ENCODE data around the gene ITGB2.

The ITGB2 gene

DNA sequence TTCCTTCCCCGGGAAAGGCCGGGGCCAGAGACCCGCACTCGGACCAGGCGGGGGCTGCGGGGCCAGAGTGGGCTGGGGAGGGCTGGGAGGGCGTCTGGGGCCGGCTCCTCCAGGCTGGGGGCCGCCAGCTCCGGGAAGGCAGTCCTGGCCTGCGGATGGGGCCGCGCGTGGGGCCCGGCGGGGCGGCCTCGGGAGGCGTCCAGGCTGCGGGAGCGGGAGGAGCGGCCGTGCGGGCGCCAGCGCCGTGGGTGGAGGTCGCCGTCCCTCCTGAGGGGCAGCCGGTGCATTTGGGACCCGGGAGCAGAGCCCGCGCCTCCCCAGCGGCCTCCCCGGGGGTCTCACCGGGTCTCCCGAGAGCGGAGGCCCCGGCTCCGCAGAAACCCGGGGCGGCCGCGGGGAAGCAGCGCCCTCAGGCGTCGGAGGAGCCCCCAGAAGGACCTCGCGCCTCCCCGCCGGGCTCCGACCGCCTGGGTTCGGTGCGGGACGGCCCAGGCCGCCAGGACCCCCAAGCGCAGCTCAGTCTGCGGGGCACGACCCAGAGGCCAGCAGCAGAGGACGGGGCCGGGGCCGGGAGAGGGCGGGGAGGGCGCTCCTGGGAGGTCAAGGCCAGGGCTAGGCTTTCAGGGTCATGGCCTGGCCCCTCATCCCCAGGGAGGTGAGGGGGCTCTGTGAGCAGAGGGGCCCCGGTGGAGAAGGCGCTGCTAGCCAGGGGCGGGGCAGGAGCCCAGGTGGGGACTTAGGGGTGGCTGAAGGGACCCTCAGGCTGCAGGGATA lies 11.9 kb upstream of the ITGB2 start:
- TF ChIP-seq, protein P1, sequence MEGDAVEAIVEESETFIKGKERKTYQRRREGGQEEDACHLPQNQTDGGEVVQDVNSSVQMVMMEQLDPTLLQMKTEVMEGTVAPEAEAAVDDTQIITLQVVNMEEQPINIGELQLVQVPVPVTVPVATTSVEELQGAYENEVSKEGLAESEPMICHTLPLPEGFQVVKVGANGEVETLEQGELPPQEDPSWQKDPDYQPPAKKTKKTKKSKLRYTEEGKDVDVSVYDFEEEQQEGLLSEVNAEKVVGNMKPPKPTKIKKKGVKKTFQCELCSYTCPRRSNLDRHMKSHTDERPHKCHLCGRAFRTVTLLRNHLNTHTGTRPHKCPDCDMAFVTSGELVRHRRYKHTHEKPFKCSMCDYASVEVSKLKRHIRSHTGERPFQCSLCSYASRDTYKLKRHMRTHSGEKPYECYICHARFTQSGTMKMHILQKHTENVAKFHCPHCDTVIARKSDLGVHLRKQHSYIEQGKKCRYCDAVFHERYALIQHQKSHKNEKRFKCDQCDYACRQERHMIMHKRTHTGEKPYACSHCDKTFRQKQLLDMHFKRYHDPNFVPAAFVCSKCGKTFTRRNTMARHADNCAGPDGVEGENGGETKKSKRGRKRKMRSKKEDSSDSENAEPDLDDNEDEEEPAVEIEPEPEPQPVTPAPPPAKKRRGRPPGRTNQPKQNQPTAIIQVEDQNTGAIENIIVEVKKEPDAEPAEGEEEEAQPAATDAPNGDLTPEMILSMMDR (conservative IDR thresholded peaks at IDR 0.05; ENCODE audit: low read length) = peak; percentile 39
- DNase-seq (ENCODE audit: low read depth) = peak; percentile 46
- peak overlapping the region; percentile 46 for H3K4me3 ChIP-seq (ENCODE audit: low read length)

DNA sequence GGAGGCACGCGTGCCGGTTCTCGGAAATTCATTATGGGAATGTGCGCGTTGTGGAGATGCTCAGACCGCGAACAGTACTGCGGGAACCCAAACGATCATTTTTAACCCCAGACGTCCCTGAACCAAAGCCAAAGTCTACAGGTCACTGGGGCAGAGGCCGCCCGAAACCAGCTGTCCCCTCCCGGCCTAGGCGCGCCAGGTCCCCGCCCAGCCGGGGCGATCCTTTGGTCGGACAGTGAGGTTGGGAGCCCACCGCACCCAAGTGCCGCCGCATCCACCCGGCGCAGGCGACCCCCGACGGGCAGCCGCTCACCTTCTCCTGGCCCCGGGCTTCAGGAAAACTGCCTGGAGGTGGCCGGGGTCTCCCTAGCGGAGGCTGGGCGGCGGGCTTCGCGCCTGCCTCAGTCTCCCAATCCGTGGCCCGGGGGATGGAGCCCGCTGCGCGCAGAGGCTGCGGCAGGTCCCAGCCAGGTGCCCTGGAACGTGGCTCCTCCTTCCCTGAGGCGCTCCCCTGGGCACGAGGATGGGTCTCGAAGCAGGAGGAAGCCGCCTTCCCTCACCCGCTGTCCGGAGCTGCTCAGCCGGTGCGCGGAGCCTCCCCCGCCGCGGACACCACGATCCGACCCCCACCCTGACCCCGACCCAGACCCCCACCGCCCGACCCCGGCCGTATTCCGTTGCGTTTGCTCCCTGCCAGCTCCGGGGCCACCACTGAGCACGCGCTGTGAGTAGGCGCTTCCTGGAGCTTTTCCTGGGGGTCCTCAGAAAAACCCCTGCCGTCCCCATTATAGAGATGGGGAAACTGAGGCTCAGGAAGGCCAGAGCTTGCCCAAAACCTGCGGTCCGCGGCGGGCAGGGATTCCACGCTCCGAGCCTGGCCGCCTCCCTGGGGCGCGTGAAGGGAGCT lies 11.1 kb upstream of the ITGB2 start:
- DNase-seq (ENCODE audit: low read depth) = no peak
- peak overlapping the region; percentile 46 for H3K4me3 ChIP-seq (ENCODE audit: low read length)
- TF ChIP-seq, protein P1 (conservative IDR thresholded peaks at IDR 0.05; ENCODE audit: low read length) = no peak

DNA sequence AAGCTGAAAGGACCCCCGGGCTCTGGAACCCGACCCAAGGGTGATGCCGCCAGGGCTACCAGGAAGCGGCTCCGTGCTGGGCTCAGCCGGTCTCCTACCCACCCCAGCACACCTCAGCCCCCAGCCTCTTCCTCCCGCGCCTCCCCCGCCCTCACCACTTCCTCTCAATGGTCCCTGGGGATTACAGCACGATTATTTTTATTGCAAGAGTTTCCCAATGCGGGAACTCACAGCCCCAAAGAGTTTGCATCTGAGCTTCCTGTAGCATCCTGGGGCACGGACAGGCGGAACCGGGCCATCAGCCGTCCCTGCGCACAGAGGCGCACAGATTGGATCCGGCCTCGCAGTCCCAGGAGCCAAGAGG lies 10.4 kb upstream of the ITGB2 start:
- peak overlapping the region; percentile 46 for H3K4me3 ChIP-seq (ENCODE audit: low read length)
- DNase-seq (ENCODE audit: low read depth) = peak; percentile 88
- TF ChIP-seq, protein P1 (conservative IDR thresholded peaks at IDR 0.05; ENCODE audit: low read length) = no peak

DNA sequence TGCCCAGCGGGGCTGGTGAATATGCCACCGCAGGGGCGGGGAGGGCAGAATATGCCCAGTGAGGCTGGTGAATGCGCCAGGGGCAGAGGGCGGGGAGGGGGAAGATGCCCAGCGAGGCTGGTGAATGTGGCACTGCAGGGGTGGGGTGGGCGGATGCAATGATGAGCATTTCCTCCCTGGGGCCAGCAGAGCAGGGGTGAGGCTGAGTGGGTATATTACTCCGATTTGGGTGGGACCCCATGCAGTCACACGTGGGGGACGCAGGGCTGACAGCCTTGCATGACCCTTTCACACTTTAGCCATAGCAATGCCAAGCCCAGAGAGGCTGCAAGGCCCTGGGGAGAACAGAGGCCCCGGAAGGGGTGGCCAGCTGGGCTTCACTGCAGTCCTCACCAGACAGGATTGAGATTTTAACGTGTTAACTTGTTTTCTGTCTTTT lies 9.9 kb upstream of the ITGB2 start:
- H3K4me3 ChIP-seq (ENCODE audit: low read length) = no peak overlapping the region
- DNase-seq (ENCODE audit: low read depth) = peak; percentile 38
- TF ChIP-seq, protein P1 (conservative IDR thresholded peaks at IDR 0.05; ENCODE audit: low read length) = no peak

DNA sequence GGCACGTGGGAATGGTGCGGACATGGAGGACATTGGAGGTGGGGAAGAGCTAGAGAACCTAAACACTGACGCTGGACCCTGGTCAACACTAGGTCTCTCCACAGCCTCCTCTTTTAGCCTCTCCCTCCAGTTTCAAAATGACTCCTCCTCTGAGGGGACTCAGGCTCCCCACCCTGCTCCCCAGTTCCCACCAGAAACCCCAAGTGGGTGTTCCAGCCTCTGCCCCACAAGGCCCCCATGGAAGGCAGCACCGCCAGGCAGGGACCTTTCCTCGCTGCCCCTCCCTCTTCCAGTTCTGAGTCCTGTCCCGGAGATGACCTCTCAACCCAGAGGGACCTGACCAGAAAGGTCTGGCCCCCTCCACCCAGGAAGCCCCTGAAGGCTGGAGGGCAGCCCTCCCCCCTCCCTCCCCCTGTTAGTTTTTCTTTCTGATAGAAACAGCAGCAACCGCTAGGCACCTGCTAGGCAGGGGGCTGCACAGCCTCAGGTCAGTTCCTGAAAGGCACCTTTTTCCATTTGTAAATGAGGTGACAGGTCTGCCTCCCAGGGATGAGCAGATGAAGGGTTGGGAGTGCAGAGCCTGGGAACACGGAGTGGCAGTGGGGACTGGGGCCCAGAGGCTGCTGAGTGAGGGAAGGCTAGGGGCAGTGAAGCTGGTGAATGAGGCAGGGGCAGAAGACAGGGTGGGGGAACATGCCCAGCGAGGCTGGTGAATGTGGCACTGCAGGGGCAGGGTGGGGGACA lies 9.3 kb upstream of the ITGB2 start:
- no peak for DNase-seq (ENCODE audit: low read depth)
- no peak overlapping the region for H3K4me3 ChIP-seq (ENCODE audit: low read length)
- TF ChIP-seq, protein P1 (conservative IDR thresholded peaks at IDR 0.05; ENCODE audit: low read length) = no peak

DNA sequence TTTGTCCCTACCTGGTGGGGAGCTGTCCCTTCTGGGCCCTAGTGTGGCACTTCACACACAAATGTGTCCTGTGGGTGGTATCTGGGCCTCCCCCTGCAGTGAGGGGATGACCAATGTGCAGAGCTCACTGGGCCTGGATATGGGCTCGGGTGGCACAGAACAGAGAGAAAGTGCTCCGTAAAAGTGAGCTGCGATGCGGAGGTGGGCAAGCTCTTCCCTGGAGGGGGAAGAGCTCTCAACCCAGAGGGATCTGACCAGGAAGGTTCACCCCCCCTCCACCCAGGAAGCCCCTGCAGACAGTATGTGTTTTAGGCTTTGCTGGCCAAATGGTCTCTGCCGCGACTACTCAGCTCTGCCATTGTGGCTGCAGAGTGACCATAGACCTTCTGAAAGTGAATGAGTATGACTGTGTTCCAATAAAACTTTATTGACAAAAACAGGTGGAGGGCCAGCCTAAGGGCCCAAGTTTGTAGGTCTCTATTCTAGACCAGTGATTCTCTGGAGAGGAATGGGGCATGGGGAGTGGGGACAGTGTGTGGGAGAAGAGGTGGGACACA lies 8.6 kb upstream of the ITGB2 start:
- DNase-seq (ENCODE audit: low read depth) = no peak
- H3K4me3 ChIP-seq (ENCODE audit: low read length) = no peak overlapping the region
- TF ChIP-seq, protein P1 (conservative IDR thresholded peaks at IDR 0.05; ENCODE audit: low read length) = no peak

DNA sequence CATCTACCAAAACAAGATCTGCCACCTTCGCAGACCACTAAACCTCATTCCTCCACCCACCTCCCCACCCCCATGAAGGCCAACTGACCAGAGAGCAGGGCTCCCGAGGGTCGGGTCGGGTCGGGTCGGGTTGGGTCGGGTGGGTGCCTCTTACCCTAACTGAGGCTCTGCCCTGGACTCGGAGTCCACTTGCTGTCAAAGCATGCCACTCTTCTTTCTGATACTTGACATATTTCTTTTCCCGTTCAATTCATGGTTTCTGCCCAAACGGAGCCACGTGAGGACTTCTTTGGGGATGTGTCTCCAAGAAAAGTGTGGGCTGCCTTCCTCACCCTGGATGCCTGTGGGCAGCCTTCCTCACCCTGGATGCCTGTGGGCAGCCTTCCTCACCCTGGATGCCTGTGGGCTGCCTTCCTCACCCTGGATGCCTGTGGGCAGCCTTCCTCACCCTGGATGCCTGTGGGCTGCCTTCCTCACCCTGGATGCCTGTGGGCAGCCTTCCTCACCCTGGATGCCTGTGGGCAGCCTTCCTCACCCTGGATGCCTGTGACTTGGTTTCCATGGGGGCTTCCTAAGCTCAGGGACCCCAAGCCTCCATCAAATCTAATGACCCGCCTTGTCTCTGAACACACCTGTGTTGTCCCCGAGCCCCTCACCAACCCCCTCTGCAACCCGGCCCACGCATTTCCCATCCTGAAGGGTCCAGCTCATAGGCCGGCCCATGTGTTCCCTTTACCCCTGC lies 8.0 kb upstream of the ITGB2 start:
- H3K4me3 ChIP-seq (ENCODE audit: low read length) = peak overlapping the region; percentile 40; the same call in 1 of the 2 replicates
- peak; percentile 91 for DNase-seq (ENCODE audit: low read depth)

Measured in AG10803 (cell line).